Thymus (tissue), 11 donors: ENCODE measurements around the gene RASSF5. TPM values are rescaled to one million over a fixed set of nuclear protein-coding genes. Genes with fewer than 3 reads are reported as not detected.
A peak's percentile ranks its signal among the peaks of the same experiment; 100 is the strongest.

Experiments
- DNase-seq, 9 donors: peaks; one replicate each; pipeline ENCODE4 v3.0.0-alpha.2; 2013; ENCODE audit warnings: low spot score in 9 of 9, low read depth in 6 of 9, missing footprints in 1 of 9
- H3K27ac ChIP-seq, 2 donors: one replicate each; pipeline ENCODE4 v1.5.1; 2013; ENCODE audit warnings: control low read depth in 1 of 2, low read depth in 1 of 2, low read length in 1 of 2, mild to moderate bottlenecking in 1 of 2, moderate library complexity in 1 of 2
- H3K27me3 ChIP-seq, 2 donors: one replicate each; pipeline ENCODE4 v1.5.1; 2013; ENCODE audit warnings: low read length in 1 of 2; ENCODE audit not compliant: control insufficient read depth in 2 of 2, insufficient read depth in 1 of 2
- H3K36me3 ChIP-seq, 2 donors: one replicate each; pipeline ENCODE4 v1.5.1; 2013; ENCODE audit warnings: low read length in 1 of 2, mild to moderate bottlenecking in 1 of 2, moderate library complexity in 1 of 2; ENCODE audit not compliant: control insufficient read depth in 2 of 2, insufficient read depth in 2 of 2
- H3K4me1 ChIP-seq, 2 donors: one replicate each; pipeline ENCODE4 v1.5.1; 2013; ENCODE audit warnings: low read length in 2 of 2; ENCODE audit not compliant: control insufficient read depth in 2 of 2, insufficient read depth in 2 of 2
- H3K4me3 ChIP-seq, 2 donors: one replicate each; pipeline ENCODE4 v1.5.1; 2013; ENCODE audit warnings: low read length in 2 of 2, control low read depth in 1 of 2, mild to moderate bottlenecking in 1 of 2
- H3K9me3 ChIP-seq, 2 donors: one replicate each; pipeline ENCODE4 v1.5.1; 2013; ENCODE audit warnings: low read length in 1 of 2, mild to moderate bottlenecking in 1 of 2; ENCODE audit not compliant: control insufficient read depth in 2 of 2, insufficient read depth in 1 of 2
- WGBS: extraction: QIAGEN DNeasy Blood & Tissue Kit; methylation state at CpG from one replicate; pipeline ENCODE4 v1.1.7; 2013; 5-methylcytosine and 5-hydroxymethylcytosine counted together
- polyA plus RNA-seq: library from polyadenylated mRNA; stranded (reverse); fragments of 200-250 nt; gene quantifications from one replicate; pipeline ENCODE4 v1.2.3, GENCODE V29; 2013
- total RNA-seq: library from RNA; stranded (reverse); fragments of 120-200 nt; gene quantifications from one replicate; pipeline ENCODE4 v1.2.4, GENCODE V29; 2013
- donor health status: healthy.

Gene RASSF5
- total and polyA plus RNA-seq, 2 donors = 54.3 to 73.4 TPM

GRCh38 chr1:206558794-206559671 lies 51.7 kb downstream of the RASSF5 start:
- peaks cover 11 to 33% of the 10 kb centered on the region in 2 donors for H3K36me3 ChIP-seq
- peak in 2 of 9 donors; percentile 27 to 61 for DNase-seq
- H3K27me3 ChIP-seq = no peaks in the 10 kb centered on the region
- H3K27ac ChIP-seq = peak overlapping the region; percentile 94 to 97
- 6% methylated on average over 6 of the region's 6 CpGs for WGBS
- peak overlapping the region; percentile 83 to 98 for H3K4me3 ChIP-seq
- H3K9me3 ChIP-seq = no peaks in the 10 kb centered on the region
- peaks cover 60 to 88% of the 10 kb centered on the region in 2 donors for H3K4me1 ChIP-seq

GRCh38 chr1:206559672-206559995 lies 52.3 kb downstream of the RASSF5 start:
- WGBS = 50% methylated on average over 5 of the region's 5 CpGs
- Histone ChIP-seq H3K4me1 (peaks cover 66 to 88% of the 10 kb centered on the region in 2 donors), H3K27ac (peak overlapping the region; percentile 94 to 97), H3K27me3 (no peaks in the 10 kb centered on the region), H3K9me3 (no peaks in the 10 kb centered on the region), H3K36me3 (peaks cover 15 to 39% of the 10 kb centered on the region in 2 donors), H3K4me3 (peak overlapping the region; percentile 83 to 98)
- no peak for DNase-seq

- peaks cover 19 to 44% of the 10 kb centered on the region in 2 donors for H3K36me3 ChIP-seq
- WGBS = 58% methylated on average over 10 of the region's 10 CpGs
- peak overlapping the region; percentile 83 to 98 for H3K4me3 ChIP-seq
- H3K4me1 ChIP-seq = peaks cover 68 to 88% of the 10 kb centered on the region in 2 donors
- H3K9me3 ChIP-seq = no peaks in the 10 kb centered on the region
- no peak for DNase-seq
- H3K27ac ChIP-seq = peak overlapping the region; percentile 94 to 97
- H3K27me3 ChIP-seq = no peaks in the 10 kb centered on the region
Observed at GRCh38 chr1:206560007-206560716, 52.8 kb downstream of the RASSF5 start.

- Histone ChIP-seq H3K36me3 (peaks cover 39 to 78% of the 10 kb centered on the region in 2 donors), H3K4me3 (peak overlapping the region; percentile 14 to 23), H3K4me1 (peaks cover 86 to 99% of the 10 kb centered on the region in 2 donors), H3K27me3 (no peaks in the 10 kb centered on the region), H3K9me3 (no peaks in the 10 kb centered on the region), H3K27ac (peak overlapping the region; percentile 64 to 87)
- no peak for DNase-seq
- WGBS = 5% methylated on average over 1 of the region's 1 CpG
Observed at GRCh38 chr1:206563367-206564207, 56.3 kb downstream of the RASSF5 start.

- peaks cover 75 to 87% of the 10 kb centered on the region in 2 donors for H3K4me1 ChIP-seq
- 84% methylated on average over 4 of the region's 4 CpGs for WGBS
Observed at GRCh38 chr1:206565995-206566394, 58.7 kb downstream of the RASSF5 start.

GRCh38 chr1:206566999-206567398 lies 59.7 kb downstream of the RASSF5 start:
- no peaks in the 10 kb centered on the region for H3K27me3 ChIP-seq
- H3K36me3 ChIP-seq = peaks cover 60 to 88% of the 10 kb centered on the region in 2 donors
- peak overlapping the region; percentile 12 to 76 for H3K27ac ChIP-seq
- 22% methylated on average over 4 of the region's 4 CpGs for WGBS
- peak overlapping the region in 1 of 2 donors; percentile 3 for H3K4me3 ChIP-seq
- peak in 3 of 9 donors; percentile 54 to 76 (median 57) for DNase-seq
- H3K9me3 ChIP-seq = no peaks in the 10 kb centered on the region
- peaks cover 67 to 80% of the 10 kb centered on the region in 2 donors for H3K4me1 ChIP-seq

More at GRCh38 chr1:206565995-206566394, 58.7 kb downstream of the RASSF5 start:
- Histone ChIP-seq H3K27ac (peak overlapping the region in 1 of 2 donors; percentile 76), H3K27me3 (no peaks in the 10 kb centered on the region), H3K9me3 (no peaks in the 10 kb centered on the region), H3K36me3 (peaks cover 56 to 89% of the 10 kb centered on the region in 2 donors), H3K4me3 (no peak overlapping the region)
- no peak for DNase-seq

- Histone ChIP-seq H3K4me1 (peaks cover 60 to 68% of the 10 kb centered on the region in 2 donors), H3K27ac (peak overlapping the region in 1 of 2 donors; percentile 28), H3K36me3 (peaks cover 60 to 94% of the 10 kb centered on the region in 2 donors), H3K27me3 (no peaks in the 10 kb centered on the region), H3K9me3 (no peaks in the 10 kb centered on the region), H3K4me3 (no peak overlapping the region)
- WGBS = 79% methylated on average over 10 of the region's 10 CpGs
- DNase-seq = no peak
Observed at GRCh38 chr1:206568256-206568655, 60.9 kb downstream of the RASSF5 start.

- WGBS = 86% methylated on average over 8 of the region's 8 CpGs
- peak overlapping the region in 1 of 2 donors; percentile 15 for H3K27ac ChIP-seq
Observed at GRCh38 chr1:206568779-206569352, 61.5 kb downstream of the RASSF5 start.

More at GRCh38 chr1:206568779-206569352, 61.5 kb downstream of the RASSF5 start:
- Histone ChIP-seq H3K9me3 (no peaks in the 10 kb centered on the region), H3K36me3 (peaks cover 62 to 97% of the 10 kb centered on the region in 2 donors), H3K27me3 (no peaks in the 10 kb centered on the region), H3K4me1 (peaks cover 59 to 65% of the 10 kb centered on the region in 2 donors), H3K4me3 (no peak overlapping the region)
- no peak for DNase-seq
